ENCODE results near the gene MLH3. TPM values are rescaled to one million over a fixed set of nuclear protein-coding genes. Genes with fewer than 3 reads are reported as not detected.

Gene MLH3
- total and polyA plus RNA-seq, 2 of the 13 experiments (the other 11 are each of a cell fraction or from before 2014, with no cell fraction given), result 14.4 to 24.8 TPM

DNA sequence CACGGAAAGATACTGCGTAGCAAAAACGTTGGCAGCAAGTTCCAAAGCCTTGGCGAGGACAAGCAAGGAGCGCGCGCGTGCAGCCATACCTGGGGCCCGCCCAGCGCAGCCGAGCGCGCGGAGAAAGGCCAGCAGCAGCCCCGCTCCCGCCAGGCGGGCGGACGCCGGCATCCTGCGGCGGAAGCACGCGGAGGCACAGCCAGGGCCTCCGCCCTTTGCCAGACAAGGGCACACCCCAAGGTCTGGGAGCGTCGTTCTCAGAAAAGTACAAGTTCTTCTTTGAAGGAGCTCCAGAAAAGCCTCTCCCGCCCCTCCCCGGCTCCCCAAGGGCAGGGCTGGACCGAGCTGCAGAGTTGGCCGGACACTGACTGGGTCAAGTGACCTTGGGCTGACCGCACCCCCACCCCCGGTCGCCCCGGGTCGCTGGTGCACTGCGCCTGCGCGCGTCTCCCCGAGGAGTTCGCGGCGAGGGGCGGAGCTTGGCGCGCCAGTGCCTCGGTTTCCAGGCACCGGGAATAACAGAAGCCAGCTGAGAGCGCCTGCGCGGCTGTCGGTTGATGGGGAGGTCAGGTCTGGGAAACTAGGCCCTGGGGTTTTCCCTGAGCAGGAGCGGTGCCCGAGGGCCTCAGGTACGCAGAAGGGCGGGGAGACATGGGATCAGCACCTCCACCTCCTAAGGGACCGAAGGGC lies 18.0 kb upstream of the MLH3 start, which contains the start of gene ZC2HC1C (continued):
- peak; percentile 82; the same call in 1 of the 2 replicates for TF ChIP-seq ZNF788 (CRISPR knock-in tag; IDR thresholded peaks at IDR 0.05; ENCODE audit: borderline replicate concordance)
- no peak for TF ChIP-seq FOXO4 (CRISPR knock-in tag; conservative IDR thresholded peaks at IDR 0.05)
- TF ChIP-seq HOXA9 (CRISPR knock-in tag; IDR thresholded peaks at IDR 0.05; ENCODE audit: borderline replicate concordance), result peak; percentile 48; the same call in 1 of the 2 replicates
- TF ChIP-seq MXD4 (CRISPR knock-in tag; IDR thresholded peaks at IDR 0.05), result peak; percentile 45
- no peak for TF ChIP-seq SOX6 (IDR thresholded peaks at IDR 0.05)
- peak; percentile 56 for TF ChIP-seq SOX6 (CRISPR knock-in tag; IDR thresholded peaks at IDR 0.05)
- TF ChIP-seq ZNF678 (CRISPR knock-in tag; IDR thresholded peaks at IDR 0.05), result no peak; the same call in 1 of the 2 replicates
- no peak for TF ChIP-seq ZBTB37 (CRISPR knock-in tag; IDR thresholded peaks at IDR 0.05)
- no peak; the same call in 1 of the 2 replicates for TF ChIP-seq ZC3H4 (CRISPR knock-in tag; IDR thresholded peaks at IDR 0.05; ENCODE audit: borderline replicate concordance)
- 0 out of 2 replicates have a peak, but pooled peaks have one; percentile 26 for TF ChIP-seq ZNF362 (CRISPR knock-in tag; IDR thresholded peaks at IDR 0.05; ENCODE audit: borderline replicate concordance)
- TF ChIP-seq TEAD2 (CRISPR knock-in tag; IDR thresholded peaks at IDR 0.05), result no peak
- no peak for TF ChIP-seq PCBP1 (IDR thresholded peaks at IDR 0.05; ENCODE audit: borderline replicate concordance, low read depth, low read length)
- TF ChIP-seq, protein P1, sequence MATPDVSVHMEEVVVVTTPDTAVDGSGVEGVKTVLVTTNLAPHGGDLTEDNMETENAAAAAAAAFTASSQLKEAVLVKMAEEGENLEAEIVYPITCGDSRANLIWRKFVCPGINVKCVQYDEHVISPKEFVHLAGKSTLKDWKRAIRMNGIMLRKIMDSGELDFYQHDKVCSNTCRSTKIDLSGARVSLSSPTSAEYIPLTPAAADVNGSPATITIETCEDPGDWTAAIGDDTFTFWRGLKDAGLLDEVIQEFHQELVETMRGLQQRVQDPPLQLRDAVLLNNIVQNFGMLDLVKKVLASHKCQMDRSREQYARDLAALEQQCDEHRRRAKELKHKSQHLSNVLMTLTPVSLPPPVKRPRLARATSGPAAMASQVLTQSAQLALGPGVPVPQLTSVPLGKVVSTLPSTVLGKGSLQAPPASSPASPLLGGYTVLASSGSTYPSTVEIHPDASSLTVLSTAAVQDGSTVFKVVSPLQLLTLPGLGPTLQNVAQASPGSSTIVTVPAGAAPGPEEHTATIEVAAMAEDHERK (CRISPR knock-in tag; IDR thresholded peaks at IDR 0.05; ENCODE audit: low read depth), result no peak
- TF ChIP-seq TFE3 (CRISPR knock-in tag; IDR thresholded peaks at IDR 0.05), result no peak
- TF ChIP-seq ZFP37 (CRISPR knock-in tag; IDR thresholded peaks at IDR 0.05; ENCODE audit: borderline replicate concordance), result peak; percentile 79; the same call in 1 of the 2 replicates
- no peak for TF ChIP-seq EZH2 (conservative IDR thresholded peaks at IDR 0.05; ENCODE audit: low read depth, low read length)
- TF ChIP-seq YEATS4 (CRISPR knock-in tag; IDR thresholded peaks at IDR 0.05; ENCODE audit: borderline replicate concordance), result peak; percentile 86
- TF ChIP-seq REL (CRISPR knock-in tag; conservative IDR thresholded peaks at IDR 0.05), result 0 out of 2 replicates have a peak, but pooled peaks have one; percentile 42

Measured in HepG2 (cell line).